Vagina (tissue), 2 donors: ENCODE results near the gene MAD1L1.

Source experiments
- CTCF ChIP-seq, 3 experiments: fragments of 450-650 bp in 2 of 3; fragments of 200-600 bp in 1 of 3; sonication (generic) in 1 of 3; IDR thresholded peaks; one replicate each; pipeline ENCODE4 v1.5.1; 2017 to 2019; ENCODE audit warnings: antibody characterized with exemption in 3 of 3, mild to moderate bottlenecking in 2 of 3, moderate library complexity in 2 of 3
- POLR2A ChIP-seq, 2 donors: fragments of 450-650 bp; IDR thresholded peaks; one replicate each; pipeline ENCODE4 v1.6.1; 2017; ENCODE audit warnings: antibody characterized with exemption in 2 of 2, mild to moderate bottlenecking in 2 of 2, moderate library complexity in 2 of 2
- POLR2AphosphoS5 ChIP-seq, 2 donors: sonication (generic); formaldehyde crosslinking; IDR thresholded peaks; one replicate each; pipeline ENCODE4 v1.9.0; 2017; ENCODE audit warnings: antibody characterized with exemption in 2 of 2, mild to moderate bottlenecking in 2 of 2, low read depth in 1 of 2; ENCODE audit not compliant: insufficient read depth in 1 of 2

GRCh38 chr7:1918063-1918645, 314.6 kb downstream of the MAD1L1 start:
- TF ChIP-seq CTCF (IDR thresholded peaks at IDR 0.05): no peak
- TF ChIP-seq POLR2A (IDR thresholded peaks at IDR 0.05): no peak
- no peak for TF ChIP-seq POLR2AphosphoS5 (IDR thresholded peaks at IDR 0.05; ENCODE audit: insufficient read depth in 1 of 2, low read depth in 1 of 2)
